Stimulated activated effector memory CD8-positive, alpha-beta T cell treated with anti-CD3 and anti-CD28 coated beads, Interleukin-12 subunit alpha, Interleukin-12 subunit beta, amount 100 ng/mL, for 72 hours (primary cell): ENCODE results near the gene COX6A1.

Source experiments
- ATAC-seq: fragments of 150-1000 bp; cut with Tn5 transposase; 2 replicates; pipeline ENCODE4 v1.10.0; 2021
- DNase-seq, 2 donors: peaks; one replicate each; pipeline ENCODE4 v3.0.0; 2021 to 2022; ENCODE audit warnings: low spot score in 2 of 2
- H3K27ac Mint-ChIP-seq: one replicate; pipeline ENCODE4 v1.8.0; 2022; ENCODE audit warnings: mild to moderate bottlenecking, mixed read lengths
- H3K36me3 Mint-ChIP-seq: one replicate; pipeline ENCODE4 v1.8.0; 2022; ENCODE audit warnings: mild to moderate bottlenecking, mixed read lengths
- H3K4me1 Mint-ChIP-seq: one replicate; pipeline ENCODE4 v1.8.0; 2022; ENCODE audit warnings: mixed read lengths
- H3K4me3 Mint-ChIP-seq: one replicate; pipeline ENCODE4 v1.8.0; 2022; ENCODE audit warnings: mild to moderate bottlenecking, mixed read lengths
- H3K9me3 Mint-ChIP-seq: one replicate; pipeline ENCODE4 v1.8.0; 2022; ENCODE audit warnings: mixed read lengths

The COX6A1 gene

DNA sequence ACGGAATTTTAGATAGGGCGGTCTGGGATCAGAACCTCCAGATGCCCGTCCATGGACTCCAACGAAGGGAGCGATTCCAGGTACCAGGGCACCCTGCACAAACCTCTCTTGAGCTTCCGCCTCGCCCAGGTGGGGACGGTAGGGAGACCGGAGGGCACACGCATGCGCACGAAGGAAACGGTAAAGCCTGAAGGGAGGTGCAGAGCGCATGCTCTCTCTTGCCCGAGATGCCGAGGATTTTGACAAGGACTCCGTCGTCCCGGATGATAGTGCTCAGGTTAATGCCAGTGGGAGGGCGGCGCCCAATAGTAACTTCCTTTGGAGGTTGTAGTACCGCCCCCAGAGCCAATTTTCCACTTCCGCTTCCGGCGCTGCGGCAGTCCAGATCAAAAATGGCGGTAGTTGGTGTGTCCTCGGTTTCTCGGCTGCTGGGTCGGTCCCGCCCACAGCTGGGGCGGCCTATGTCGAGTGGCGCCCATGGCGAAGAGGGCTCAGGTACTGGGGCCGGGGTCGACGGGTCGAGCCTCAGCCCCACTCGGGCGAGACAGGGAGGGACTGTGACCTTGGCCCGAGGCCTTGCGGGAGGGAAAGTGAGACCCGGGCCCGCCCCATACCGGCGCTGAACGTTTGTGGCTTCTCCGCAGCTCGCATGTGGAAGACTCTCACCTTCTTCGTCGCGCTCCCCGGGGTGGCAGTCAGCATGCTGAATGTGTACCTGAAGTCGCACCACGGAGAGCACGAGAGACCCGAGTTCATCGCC is at the start of gene COX6A1:
COX6A1 (plus strand) TSS at position 379 of the 760 bp plus-strand sequence; CDS start at position 393, 14 bp downstream.
- Mint-ChIP-seq H3K36me3 (peaks cover 47% of the 10 kb centered on the region), H3K9me3 (no peaks in the 10 kb centered on the region), H3K4me3 (peak within 1 kb of the TSS; percentile 84), H3K27ac (peak within 1 kb of the TSS; percentile 89), H3K4me1 (peaks cover 24% of the 10 kb centered on the region)
- DNase-seq = peak; percentile 84 to 98
- ATAC-seq = peak; percentile 97

DNA sequence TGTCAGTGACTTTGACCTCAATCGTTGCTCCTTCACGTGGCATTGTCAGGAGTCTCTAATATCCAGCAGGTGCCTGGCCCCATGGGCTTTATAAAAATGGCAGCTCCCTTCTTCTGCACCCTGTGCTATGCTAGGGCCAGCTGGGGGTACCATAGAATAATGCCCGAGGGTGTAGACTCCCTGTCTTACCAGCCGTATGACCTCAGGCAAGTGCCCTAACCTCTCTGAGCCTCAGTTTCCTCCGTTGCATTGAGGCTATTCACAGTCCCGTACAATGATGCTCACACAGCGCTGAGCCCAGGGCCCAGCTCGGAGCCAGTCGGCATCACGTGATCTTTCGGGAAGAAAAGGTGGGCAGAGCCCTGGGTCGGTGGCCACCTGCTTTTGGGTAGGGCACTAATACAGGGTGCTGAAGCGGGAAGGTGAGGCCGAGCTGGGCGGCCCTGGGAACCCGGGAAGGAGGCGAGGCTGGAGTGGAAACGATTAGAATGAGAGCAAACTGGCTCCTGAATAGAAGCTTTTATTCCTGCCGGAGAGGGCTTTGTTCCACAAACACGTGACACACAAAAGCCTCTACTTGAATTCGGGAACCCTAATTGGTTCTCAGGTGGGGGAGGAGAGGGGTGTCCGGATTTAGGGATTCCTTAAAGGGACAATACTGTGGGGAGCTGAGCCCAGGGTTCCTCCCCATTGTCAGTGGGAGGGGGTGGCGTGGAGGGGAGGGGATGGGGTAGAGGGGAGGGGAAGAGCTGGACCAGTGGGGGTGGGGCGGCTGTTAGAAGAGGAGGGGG is 49.0 kb upstream of the COX6A1 start:
- Mint-ChIP-seq H3K27ac (no peak overlapping the region), H3K4me1 (peaks cover 7% of the 10 kb centered on the region), H3K9me3 (no peaks in the 10 kb centered on the region), H3K4me3 (no peak overlapping the region), H3K36me3 (peaks cover 6% of the 10 kb centered on the region)
- ATAC-seq = no peak
- DNase-seq = no peak

GRCh38 chr12:120390540-120391120 is 47.3 kb upstream of the COX6A1 start:
- no peak for ATAC-seq
- Mint-ChIP-seq H3K9me3 (no peaks in the 10 kb centered on the region), H3K4me1 (peaks cover 12% of the 10 kb centered on the region), H3K27ac (no peak overlapping the region), H3K4me3 (no peak overlapping the region), H3K36me3 (peaks cover 6% of the 10 kb centered on the region)
- DNase-seq = no peak

DNA sequence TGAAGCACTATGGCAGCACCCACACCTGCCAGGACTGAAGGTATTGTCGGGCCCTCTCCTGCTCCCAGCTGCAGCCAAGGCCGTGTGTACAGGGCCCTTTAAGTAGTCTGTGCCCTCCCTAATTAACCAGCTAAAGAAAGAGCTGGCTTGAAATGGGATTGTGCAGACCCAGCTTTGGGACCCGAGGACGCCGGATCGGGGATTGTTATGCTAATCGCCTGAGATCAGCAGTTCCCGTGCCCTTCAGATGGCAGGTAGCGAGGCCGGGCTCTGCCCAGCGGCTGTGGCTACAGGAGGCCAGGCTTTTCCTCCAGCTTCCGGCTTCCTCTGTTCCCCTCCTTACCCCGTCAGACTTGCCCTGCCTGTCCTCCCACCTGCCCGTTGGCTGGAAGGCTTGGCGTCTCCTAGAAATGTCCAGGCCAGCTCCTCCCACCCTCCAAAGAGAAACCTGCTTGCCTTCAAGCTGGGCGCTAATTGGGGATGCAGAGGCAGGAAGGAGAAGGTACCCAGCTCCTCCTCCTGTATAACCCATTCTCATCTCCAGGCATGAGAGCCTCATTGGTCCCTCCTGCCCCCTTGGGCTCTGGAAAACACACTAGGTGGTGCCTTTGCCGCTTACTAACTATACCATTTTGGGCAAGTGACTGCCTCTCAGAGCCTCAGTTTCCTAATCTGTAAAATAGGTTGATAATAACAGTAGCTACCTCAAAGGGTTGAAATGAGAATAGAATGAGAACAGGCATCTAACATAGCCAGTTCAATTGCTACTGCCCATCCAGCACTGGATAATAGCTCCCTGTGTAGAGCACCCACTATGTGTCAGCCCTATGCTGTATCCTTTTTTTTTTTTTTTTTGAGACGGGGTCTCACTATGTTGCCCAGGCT is 43.2 kb upstream of the COX6A1 start:
- ATAC-seq (no peak), DNase-seq (no peak)
- H3K9me3 Mint-ChIP-seq = no peaks in the 10 kb centered on the region
- H3K4me3 Mint-ChIP-seq = no peak overlapping the region
- H3K36me3 Mint-ChIP-seq = no peaks in the 10 kb centered on the region
- peaks cover 5% of the 10 kb centered on the region for H3K4me1 Mint-ChIP-seq
- H3K27ac Mint-ChIP-seq = no peak overlapping the region

GRCh38 chr12:120397824-120398540 is 39.9 kb upstream of the COX6A1 start:
- DNase-seq (no peak), ATAC-seq (no peak)
- Mint-ChIP-seq H3K36me3 (no peaks in the 10 kb centered on the region), H3K9me3 (no peaks in the 10 kb centered on the region), H3K4me3 (no peak overlapping the region), H3K27ac (no peak overlapping the region), H3K4me1 (peaks cover 5% of the 10 kb centered on the region)

GRCh38 chr12:120399531-120399930 is 38.4 kb upstream of the COX6A1 start:
- no peaks in the 10 kb centered on the region for H3K9me3 Mint-ChIP-seq
- no peak for DNase-seq
- no peak overlapping the region for H3K4me3 Mint-ChIP-seq
- peak; percentile 88 for ATAC-seq
- peaks cover 4% of the 10 kb centered on the region for H3K4me1 Mint-ChIP-seq
- no peak overlapping the region for H3K27ac Mint-ChIP-seq
- H3K36me3 Mint-ChIP-seq = no peaks in the 10 kb centered on the region

- ATAC-seq = no peak
- H3K27ac Mint-ChIP-seq = no peak overlapping the region
- H3K4me3 Mint-ChIP-seq = no peak overlapping the region
- no peaks in the 10 kb centered on the region for H3K4me1 Mint-ChIP-seq
- no peak for DNase-seq
- H3K36me3 Mint-ChIP-seq = no peaks in the 10 kb centered on the region
- no peaks in the 10 kb centered on the region for H3K9me3 Mint-ChIP-seq
These were observed 35.7 kb upstream of the COX6A1 start for GRCh38 chr12:120402217-120402616.

- Mint-ChIP-seq H3K9me3 (no peaks in the 10 kb centered on the region), H3K4me1 (no peaks in the 10 kb centered on the region), H3K27ac (no peak overlapping the region), H3K36me3 (no peaks in the 10 kb centered on the region), H3K4me3 (no peak overlapping the region)
- ATAC-seq (no peak), DNase-seq (no peak)
These were observed 34.0 kb upstream of the COX6A1 start for GRCh38 chr12:120403869-120404268.

- no peak overlapping the region for H3K27ac Mint-ChIP-seq
- no peak overlapping the region for H3K4me3 Mint-ChIP-seq
These were observed 33.6 kb upstream of the COX6A1 start for GRCh38 chr12:120404271-120404670.

GRCh38 chr12:120406069-120406468 is 31.8 kb upstream of the COX6A1 start:
- no peak for DNase-seq
- Mint-ChIP-seq H3K27ac (no peak overlapping the region), H3K36me3 (no peaks in the 10 kb centered on the region), H3K4me1 (no peaks in the 10 kb centered on the region), H3K4me3 (no peak overlapping the region), H3K9me3 (no peaks in the 10 kb centered on the region)
- ATAC-seq = no peak

More at GRCh38 chr12:120404271-120404670, 33.6 kb upstream of the COX6A1 start:
- Mint-ChIP-seq H3K4me1 (no peaks in the 10 kb centered on the region), H3K36me3 (no peaks in the 10 kb centered on the region), H3K9me3 (no peaks in the 10 kb centered on the region)
- DNase-seq (no peak), ATAC-seq (no peak)

GRCh38 chr12:120406553-120406952 is 31.4 kb upstream of the COX6A1 start:
- H3K4me3 Mint-ChIP-seq = no peak overlapping the region

GRCh38 chr12:120408771-120409170 is 29.1 kb upstream of the COX6A1 start:
- no peak overlapping the region for H3K4me3 Mint-ChIP-seq
- no peaks in the 10 kb centered on the region for H3K9me3 Mint-ChIP-seq
- no peaks in the 10 kb centered on the region for H3K36me3 Mint-ChIP-seq
- H3K4me1 Mint-ChIP-seq = no peaks in the 10 kb centered on the region
- DNase-seq = no peak
- H3K27ac Mint-ChIP-seq = no peak overlapping the region
- ATAC-seq = no peak

More at GRCh38 chr12:120406553-120406952, 31.4 kb upstream of the COX6A1 start:
- no peaks in the 10 kb centered on the region for H3K4me1 Mint-ChIP-seq
- no peaks in the 10 kb centered on the region for H3K36me3 Mint-ChIP-seq
- H3K27ac Mint-ChIP-seq = no peak overlapping the region
- ATAC-seq = no peak
- H3K9me3 Mint-ChIP-seq = no peaks in the 10 kb centered on the region
- no peak for DNase-seq

- DNase-seq (no peak), ATAC-seq (no peak)
- H3K36me3 Mint-ChIP-seq = no peaks in the 10 kb centered on the region
- no peaks in the 10 kb centered on the region for H3K9me3 Mint-ChIP-seq
- H3K4me3 Mint-ChIP-seq = no peak overlapping the region
- H3K4me1 Mint-ChIP-seq = no peaks in the 10 kb centered on the region
- no peak overlapping the region for H3K27ac Mint-ChIP-seq
These were observed 25.5 kb upstream of the COX6A1 start for GRCh38 chr12:120412421-120412820.

DNA sequence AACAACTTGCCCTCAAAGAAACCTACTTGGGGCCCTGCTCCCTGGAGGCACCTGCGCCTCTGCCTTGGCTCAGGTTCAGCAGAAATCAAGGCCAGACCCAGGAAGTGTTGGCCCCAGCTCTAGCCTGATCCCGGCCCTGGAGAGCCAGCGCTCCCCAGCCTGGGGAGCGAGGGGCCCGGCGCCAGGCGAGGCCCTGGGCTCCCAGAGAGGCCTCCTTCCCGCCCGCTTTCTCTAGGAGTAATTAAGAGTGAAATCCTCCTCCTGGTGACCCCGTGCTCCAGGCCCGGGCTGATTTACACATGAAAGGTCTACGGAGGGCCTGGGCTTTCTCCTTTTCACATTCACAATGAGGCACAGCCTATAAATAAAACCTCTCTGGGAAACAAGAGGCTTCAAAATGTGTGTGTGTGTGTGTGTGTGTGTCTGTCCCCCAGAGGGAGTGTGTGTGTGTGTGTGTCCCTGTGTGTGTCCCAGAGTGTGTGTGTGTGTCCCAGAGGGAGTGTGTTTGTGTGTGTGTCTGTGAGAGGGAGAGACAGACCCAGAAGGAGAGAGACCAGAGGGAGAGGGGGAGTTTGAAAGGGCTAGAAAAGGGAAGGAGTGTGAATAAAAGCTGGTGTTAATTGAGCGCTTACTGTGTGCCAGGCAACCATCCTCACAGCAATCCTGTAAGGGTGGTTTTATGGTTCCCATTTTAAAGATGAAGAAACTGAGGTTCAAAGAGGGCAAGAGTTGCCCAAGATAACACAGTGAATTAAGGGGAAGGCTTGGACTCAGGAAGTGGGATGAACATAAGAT is 23.8 kb upstream of the COX6A1 start:
- no peak overlapping the region for H3K27ac Mint-ChIP-seq
- H3K4me3 Mint-ChIP-seq = no peak overlapping the region
- no peaks in the 10 kb centered on the region for H3K36me3 Mint-ChIP-seq

More for the DNA sequence above, 23.8 kb upstream of the COX6A1 start:
- ATAC-seq (no peak), DNase-seq (no peak)
- no peaks in the 10 kb centered on the region for H3K9me3 Mint-ChIP-seq
- no peaks in the 10 kb centered on the region for H3K4me1 Mint-ChIP-seq
